B cell (primary cell): ENCODE data around the gene COX5B. TPM values are rescaled to one million over a fixed set of nuclear protein-coding genes. Genes with fewer than 3 reads are reported as not detected.

Experiments
- ATAC-seq: fragments of 200-7000 bp; cut with Tn5 transposase; one replicate; pipeline ENCODE4 v1.10.0; 2021; ENCODE audit warnings: low read depth, mild to moderate bottlenecking, moderate number of reproducible peaks, moderate library complexity
- CTCF ChIA-PET: fragments of 350-600 bp; sonication (Branson Sonifier 250); formaldehyde crosslinking; loops from one replicate; lab custom pipeline; 2021; ENCODE audit warnings: antibody characterized with exemption, inconsistent platforms; lab: Charles Lee
- POLR2A ChIA-PET: fragments of 350-600 bp; sonication (Branson Sonifier 250); formaldehyde crosslinking; loops from one replicate; lab custom pipeline; 2021; ENCODE audit warnings: antibody characterized with exemption; lab: Charles Lee
- DNase-seq: peaks from one replicate; pipeline ENCODE4 v3.0.0; 2013
- H2AFZ ChIP-seq: 2 replicates; pipeline ENCODE4 v1.6.1; 2012; ENCODE audit warnings: mild to moderate bottlenecking, low read depth, low read length; ENCODE audit not compliant: insufficient read depth, poor library complexity, severe bottlenecking
- H3K27ac ChIP-seq, 2 donors: 1 replicate in 1 of 2; 2 replicates in 1 of 2; pipeline ENCODE4 v1.5.1; 2012 to 2013; ENCODE audit warnings: low read length in 2 of 2, mild to moderate bottlenecking in 2 of 2, moderate library complexity in 1 of 2
- H3K27me3 ChIP-seq, 4 experiments: fragments of 200-600 bp in 1 of 4; sonication (generic) in 1 of 4; replicated peaks in 1 of 4; 1 replicate in 2 of 4; 2 replicates in 2 of 4; pipeline versions ENCODE4 v1.6.1 to v1.7.0; 2013 to 2016; ENCODE audit warnings: low read length in 3 of 4, mild to moderate bottlenecking in 2 of 4, mixed read lengths in 1 of 4, moderate library complexity in 1 of 4; ENCODE audit not compliant: insufficient read depth in 4 of 4, control insufficient read depth in 3 of 4; ENCODE audit errors: control extremely low read depth in 1 of 4
- H3K36me3 ChIP-seq, 2 experiments: replicated peaks in 1 of 2; 1 replicate in 1 of 2; 2 replicates in 1 of 2; pipeline versions ENCODE4 v1.6.1 to v1.7.1; 2013; ENCODE audit warnings: low read length in 1 of 2; ENCODE audit not compliant: insufficient read depth in 2 of 2, control insufficient read depth in 1 of 2; ENCODE audit errors: control extremely low read depth in 1 of 2, extremely low read depth in 1 of 2
- H3K4me1 ChIP-seq, 2 donors: fragments of 200-600 bp in 1 of 2; sonication (generic) in 1 of 2; 1 replicate in 1 of 2; 2 replicates in 1 of 2; pipeline versions ENCODE4 v1.5.1 to v1.6.1; 2013 to 2017; ENCODE audit warnings: low read length in 2 of 2; ENCODE audit not compliant: control insufficient read depth in 2 of 2, insufficient read depth in 2 of 2
- H3K4me2 ChIP-seq: replicated peaks from 2 replicates; pipeline ENCODE3; 2012; ENCODE audit warnings: mild to moderate bottlenecking, low read depth, low read length; ENCODE audit not compliant: poor library complexity, severe bottlenecking
- H3K4me3 ChIP-seq, 5 experiments: fragments of 200-600 bp in 1 of 5; sonication (generic) in 1 of 5; 1 replicate in 3 of 5; 2 replicates in 2 of 5; pipeline versions ENCODE4 v1.5.1 to v1.7.0; 2011 to 2016; ENCODE audit warnings: low read length in 4 of 5, mild to moderate bottlenecking in 4 of 5, low read depth in 2 of 5, control low read depth in 1 of 5, moderate library complexity in 1 of 5; ENCODE audit not compliant: insufficient read depth in 1 of 5; ENCODE audit errors: control extremely low read depth in 1 of 5, extremely low read depth in 1 of 5
- H3K79me2 ChIP-seq: fragments of 200-600 bp; sonication (generic); one replicate; pipeline ENCODE4 v1.6.0; 2016; ENCODE audit warnings: low read length; ENCODE audit not compliant: control insufficient read depth, insufficient read depth
- H3K9ac ChIP-seq: fragments of 200-600 bp; sonication (generic); 2 replicates; pipeline ENCODE4 v1.6.1; 2017; ENCODE audit warnings: mild to moderate bottlenecking, low read length, moderate library complexity
- H3K9me3 ChIP-seq, 3 donors: one replicate each; pipeline versions ENCODE4 v1.6.1 to v1.7.1; 2013; ENCODE audit warnings: low read length in 2 of 3; ENCODE audit not compliant: control insufficient read depth in 2 of 3, insufficient read depth in 1 of 3; ENCODE audit errors: control extremely low read depth in 1 of 3
- H4K20me1 ChIP-seq: 2 replicates; pipeline ENCODE4 v1.6.0; 2012; ENCODE audit warnings: mild to moderate bottlenecking, low read length; ENCODE audit not compliant: insufficient read depth, control insufficient read depth, poor library complexity, severe bottlenecking
- H3K27ac Mint-ChIP-seq: one replicate; pipeline ENCODE4 v1.8.0; 2021; ENCODE audit warnings: mixed read lengths
- H3K27me3 Mint-ChIP-seq: one replicate; pipeline ENCODE4 v1.8.0; 2021; ENCODE audit warnings: mixed read lengths
- H3K4me1 Mint-ChIP-seq: one replicate; pipeline ENCODE4 v1.8.0; 2021; ENCODE audit warnings: mixed read lengths
- H3K4me3 Mint-ChIP-seq: one replicate; pipeline ENCODE4 v1.8.0; 2021; ENCODE audit warnings: mixed read lengths
- H3K9me3 Mint-ChIP-seq: one replicate; pipeline ENCODE4 v1.8.0; 2022; ENCODE audit warnings: mixed read lengths; ENCODE audit not compliant: insufficient read depth
- EZH2 ChIP-seq: IDR thresholded peaks from 2 replicates; pipeline ENCODE4 v1.6.1; 2012; ENCODE audit warnings: borderline replicate concordance, low read depth, mild to moderate bottlenecking, moderate library complexity, low read length; ENCODE audit not compliant: insufficient read depth, poor library complexity, severe bottlenecking
- WGBS: methylation state at CpG from one replicate; pipeline ENCODE4 v1.1.5; 2013; ENCODE audit warnings: missing lambda C conversion rate; ENCODE audit not compliant: insufficient coverage; 5-methylcytosine and 5-hydroxymethylcytosine counted together
- intact Hi-C: fragments of 100-400 bp; cut with micrococcal nuclease; formaldehyde crosslinking; loops from one replicate; pipeline ENCODE4 v1.10.0; 2022
- polyA plus RNA-seq: library from polyadenylated mRNA; depleted of rRNA; stranded (reverse); fragments of >200 nt; gene quantifications from 2 replicates; pipeline ENCODE4 v1.2.3, GENCODE V29; 2012
- total RNA-seq, 2 donors: library from RNA; stranded (reverse); fragments of 120-200 nt in 1 of 2; gene quantifications; 1 replicate in 1 of 2; 2 replicates in 1 of 2; pipeline versions ENCODE4 v1.2.3 to v1.2.4, GENCODE V29; 2013 to 2022
- TF ChIP-seq, protein P1 (sequence below): fragments of 200-600 bp; IDR thresholded peaks from one replicate; pipeline ENCODE4 v1.8.0; 2022; ENCODE audit warnings: antibody characterized with exemption, mild to moderate bottlenecking

The COX5B gene
- total and polyA plus RNA-seq, 2 donors (not counting 1 experiment from before 2014, with no cell fraction given): 111 to 164 TPM

DNA sequence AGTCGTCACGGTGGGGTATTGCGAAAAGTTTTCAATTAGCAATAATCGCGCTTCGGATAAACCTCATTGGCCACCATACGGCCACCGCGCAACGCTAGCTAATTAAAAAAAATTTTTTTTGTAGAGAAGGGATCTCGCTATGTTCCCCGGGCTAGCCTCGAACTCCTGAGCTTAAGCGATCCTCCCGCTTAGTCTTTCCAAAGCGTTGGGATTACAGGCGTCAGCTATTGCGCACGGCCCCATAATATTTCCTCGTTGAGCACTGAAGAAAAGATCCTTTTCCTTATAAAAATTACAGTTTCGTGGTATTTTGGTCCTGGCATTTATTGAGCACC lies 18.7 kb downstream of the COX5B start:
- H3K27me3 Mint-ChIP-seq: no peaks in the 10 kb centered on the region
- peaks cover 37% of the 10 kb centered on the region for H3K4me1 Mint-ChIP-seq
- peak overlapping the region; percentile 96 for H3K4me3 Mint-ChIP-seq
- peak overlapping the region; percentile 79 for H3K4me2 ChIP-seq
- ATAC-seq: no peak
- H3K27ac Mint-ChIP-seq: peak overlapping the region; percentile 97
- no peaks in the 10 kb centered on the region for H3K9me3 ChIP-seq
- H3K27ac ChIP-seq: peak overlapping the region; percentile 82 to 97
- no peaks in the 10 kb centered on the region for H3K9me3 Mint-ChIP-seq
- peaks cover 23 to 36% of the 10 kb centered on the region in 2 donors for H3K4me1 ChIP-seq
- H3K79me2 ChIP-seq: peaks cover 37% of the 10 kb centered on the region
- DNase-seq: no peak
- no peaks in the 10 kb centered on the region for H3K27me3 ChIP-seq
- peak overlapping the region; percentile 67 to 96 (median 80) for H3K4me3 ChIP-seq
- intact Hi-C loops: loop anchor here (1.0 to 10.0 kb wide), 6 partner anchors 19 to 1828 kb away; partner anchors contain the start of genes ANKRD36, CNNM4 and REV1
- ChIA-PET CTCF (interaction anchor here (1.2 to 6.2 kb wide), 4 partner anchors 8 to 73 kb away, joined by 5 to 53 read pairs (median 22); partner anchors contain the start of gene COX5B), POLR2A (interaction anchor here (1.1 to 4.6 kb wide), 2 partner anchors 19 to 74 kb away, joined by 3 to 44 read pairs; partner anchors contain the start of gene COX5B)
- peak overlapping the region; percentile 98 for H3K9ac ChIP-seq
- TF ChIP-seq EZH2: no peak
- TF ChIP-seq, protein P1, sequence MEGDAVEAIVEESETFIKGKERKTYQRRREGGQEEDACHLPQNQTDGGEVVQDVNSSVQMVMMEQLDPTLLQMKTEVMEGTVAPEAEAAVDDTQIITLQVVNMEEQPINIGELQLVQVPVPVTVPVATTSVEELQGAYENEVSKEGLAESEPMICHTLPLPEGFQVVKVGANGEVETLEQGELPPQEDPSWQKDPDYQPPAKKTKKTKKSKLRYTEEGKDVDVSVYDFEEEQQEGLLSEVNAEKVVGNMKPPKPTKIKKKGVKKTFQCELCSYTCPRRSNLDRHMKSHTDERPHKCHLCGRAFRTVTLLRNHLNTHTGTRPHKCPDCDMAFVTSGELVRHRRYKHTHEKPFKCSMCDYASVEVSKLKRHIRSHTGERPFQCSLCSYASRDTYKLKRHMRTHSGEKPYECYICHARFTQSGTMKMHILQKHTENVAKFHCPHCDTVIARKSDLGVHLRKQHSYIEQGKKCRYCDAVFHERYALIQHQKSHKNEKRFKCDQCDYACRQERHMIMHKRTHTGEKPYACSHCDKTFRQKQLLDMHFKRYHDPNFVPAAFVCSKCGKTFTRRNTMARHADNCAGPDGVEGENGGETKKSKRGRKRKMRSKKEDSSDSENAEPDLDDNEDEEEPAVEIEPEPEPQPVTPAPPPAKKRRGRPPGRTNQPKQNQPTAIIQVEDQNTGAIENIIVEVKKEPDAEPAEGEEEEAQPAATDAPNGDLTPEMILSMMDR: no peak
- H2AFZ ChIP-seq: peak overlapping the region; percentile 90
- H4K20me1 ChIP-seq: peaks cover 34% of the 10 kb centered on the region
- 7% methylated on average over 12 of the region's 21 CpGs for WGBS
- H3K36me3 ChIP-seq: peaks cover 0 to 7% of the 10 kb centered on the region in 2 experiments

DNA sequence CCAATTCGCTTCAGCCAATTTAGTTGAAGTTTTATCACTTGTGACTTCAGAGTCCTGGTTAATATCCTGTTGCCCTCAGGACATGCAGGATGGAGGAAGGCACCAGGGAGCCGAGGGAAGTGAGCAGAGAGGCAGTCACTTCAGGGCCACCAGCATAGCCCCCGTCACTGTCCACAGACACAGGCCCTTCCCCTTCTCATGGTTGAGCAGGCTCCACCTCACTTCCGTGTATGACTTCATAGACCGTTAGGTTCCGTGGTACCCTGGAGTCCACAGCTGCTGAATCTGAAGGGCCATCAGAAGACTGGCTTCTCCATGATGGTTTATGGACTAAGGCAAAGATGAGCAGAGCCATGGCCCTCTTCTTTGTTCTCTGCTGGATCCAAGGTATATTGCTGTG lies 23.6 kb downstream of the COX5B start, which contains the start of gene C2orf92:
C2orf92 (plus strand) TSS at position 266 of the 400 bp plus-strand sequence; CDS start at position 342, 76 bp downstream.
- TF ChIP-seq, protein P1: no peak
- TF ChIP-seq EZH2: no peak
- Histone ChIP-seq H3K4me1 (peaks cover 5 to 11% of the 10 kb centered on the region in 2 donors), H3K9ac (no peak within 1 kb of the TSS), H3K27ac (no peak within 1 kb of the TSS), H3K27me3 (no peaks in the 10 kb centered on the region), H2AFZ (no peak within 1 kb of the TSS), H3K4me2 (no peak within 1 kb of the TSS), H3K4me3 (no peak within 1 kb of the TSS), H3K36me3 (no peaks in the 10 kb centered on the region), H3K79me2 (no peaks in the 10 kb centered on the region), H3K9me3 (no peaks in the 10 kb centered on the region), H4K20me1 (no peaks in the 10 kb centered on the region)
- WGBS: 88% methylated on average over 6 of the region's 6 CpGs
- peak; percentile 86 for ATAC-seq
- Mint-ChIP-seq H3K4me1 (peaks cover 4% of the 10 kb centered on the region), H3K27me3 (no peaks in the 10 kb centered on the region), H3K27ac (peak within 1 kb of the TSS; percentile 85), H3K4me3 (peak within 1 kb of the TSS; percentile 57), H3K9me3 (no peaks in the 10 kb centered on the region)
- ChIA-PET POLR2A (interaction anchor here (1.0 kb wide), 1 partner anchor 23 kb away, joined by 3 read pairs; the partner anchor contains the start of gene COX5B), CTCF (interaction anchor here (1.0 to 1.6 kb wide), 2 partner anchors 26 to 28 kb away, joined by 3 to 5 read pairs; no protein-coding TSS in a partner anchor)
- intact Hi-C loops: loop anchor here (10.0 kb wide), 1 partner anchor 555 kb away; the partner anchor contains the start of gene ANKRD36
- DNase-seq: peak; percentile 41
